Testis (tissue), 2 donors: Measurements from ENCODE around the gene COLEC11.
"Not testable (repeated sequence)": the region's sequence is repeated elsewhere in the genome, so short reads cannot be mapped to it uniquely, and the experiment has no call there.

ENCODE experiments used
- CTCF ChIP-seq, 3 experiments: fragments of 450-650 bp in 2 of 3; fragments of 200-600 bp in 1 of 3; sonication (generic) in 1 of 3; IDR thresholded peaks; one replicate each; pipeline ENCODE4 v1.5.1; 2016 to 2019; ENCODE audit warnings: antibody characterized with exemption in 3 of 3, mild to moderate bottlenecking in 2 of 3, moderate library complexity in 1 of 3
- POLR2A ChIP-seq: fragments of 450-650 bp; IDR thresholded peaks from one replicate; pipeline ENCODE4 v1.6.1; 2017; ENCODE audit warnings: antibody characterized with exemption, mild to moderate bottlenecking, moderate library complexity

- not testable (repeated sequence) for TF ChIP-seq CTCF (IDR thresholded peaks at IDR 0.05); POLR2A
Measured at GRCh38 chr2:3614743-3615142, 19.8 kb downstream of the COLEC11 start.
